ENCODE results near the gene AMH. TPM values are rescaled to one million over a fixed set of nuclear protein-coding genes. Genes with fewer than 3 reads are reported as not detected.

AMH gene
- total and polyA plus RNA-seq, 2 donors (not counting 1 experiment from before 2014, with no cell fraction given), result 0.03 to 0.33 TPM

DNA sequence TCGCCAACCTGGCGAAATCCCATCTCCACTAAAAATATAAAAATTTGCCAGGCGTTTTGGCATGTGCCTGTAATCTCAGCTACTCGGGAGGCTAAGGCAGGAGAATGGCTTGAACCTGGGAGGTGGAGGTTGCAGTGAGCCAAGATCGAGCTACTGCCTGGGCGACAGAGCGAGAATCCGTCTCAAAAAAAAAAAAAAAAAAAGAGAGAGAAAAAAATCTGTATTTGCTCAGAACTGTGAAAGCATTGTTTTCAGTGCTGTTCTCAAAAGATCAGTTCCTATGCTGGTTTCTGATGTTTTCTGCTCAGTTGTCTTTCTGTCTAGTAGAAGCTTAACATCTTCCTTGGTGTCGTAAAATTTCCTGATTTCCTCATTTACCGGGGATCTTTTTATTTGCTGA, 9.9 kb upstream of the AMH start:
- Histone ChIP-seq H2AFZ (ENCODE audit: low read length) (no peak overlapping the region), H3K9me3 (ENCODE audit: control insufficient read depth, insufficient read depth, low read depth, low read length) (no peaks in the 10 kb centered on the region), H3K27ac (ENCODE audit: insufficient read depth, low read length) (peak overlapping the region; percentile 48), H4K20me1 (ENCODE audit: control insufficient read depth, extremely low read depth, insufficient read depth, low read length) (peaks cover 4% of the 10 kb centered on the region), H3K4me1 (ENCODE audit: control insufficient read depth, extremely low read depth, insufficient read depth, low read length) (peaks cover 11% of the 10 kb centered on the region), H3K36me3 (ENCODE audit: control insufficient read depth, insufficient read depth, low read length) (peaks cover 14% of the 10 kb centered on the region), H3K4me2 (ENCODE audit: extremely low read depth, insufficient read depth, low read length) (peak overlapping the region; percentile 93), H3K79me2 (ENCODE audit: control insufficient read depth, insufficient read depth, low read length) (peaks cover 89% of the 10 kb centered on the region), H3K4me3 (replicated peaks in 1 of 4; ENCODE audit: control extremely low read depth in 1 of 4, insufficient read depth in 1 of 4, low read depth in 3 of 4, low read length in 4 of 4) (peak overlapping the region; percentile 60 to 77 (median 68)), H3K27me3 (ENCODE audit: control insufficient read depth, insufficient read depth, low read length) (no peaks in the 10 kb centered on the region), H3K9ac (ENCODE audit: insufficient read depth, low read length) (no peak overlapping the region)
- DNase-seq (ENCODE audit: low read depth in 2 of 2), result no peak
- TF ChIP-seq EZH2 (IDR thresholded peaks at IDR 0.05; ENCODE audit: low read length, missing control alignments) (no peak), CTCF (conservative IDR thresholded peaks at IDR 0.05 in 1 of 2, IDR thresholded peaks at IDR 0.05 in 1 of 2; ENCODE audit: low read depth in 1 of 2, low read length in 2 of 2) (no peak)

GRCh38 chr19:2239771-2240770, 9.1 kb upstream of the AMH start:
- Histone ChIP-seq H3K9me3 (ENCODE audit: control insufficient read depth, insufficient read depth, low read depth, low read length) (no peaks in the 10 kb centered on the region), H4K20me1 (ENCODE audit: control insufficient read depth, extremely low read depth, insufficient read depth, low read length) (peaks cover 4% of the 10 kb centered on the region), H2AFZ (ENCODE audit: low read length) (no peak overlapping the region), H3K36me3 (ENCODE audit: control insufficient read depth, insufficient read depth, low read length) (peaks cover 19% of the 10 kb centered on the region), H3K9ac (ENCODE audit: insufficient read depth, low read length) (peak overlapping the region; percentile 55), H3K4me2 (ENCODE audit: extremely low read depth, insufficient read depth, low read length) (peak overlapping the region; percentile 93), H3K4me1 (ENCODE audit: control insufficient read depth, extremely low read depth, insufficient read depth, low read length) (peaks cover 11% of the 10 kb centered on the region), H3K27ac (ENCODE audit: insufficient read depth, low read length) (peak overlapping the region; percentile 48), H3K4me3 (replicated peaks in 1 of 4; ENCODE audit: control extremely low read depth in 1 of 4, insufficient read depth in 1 of 4, low read depth in 3 of 4, low read length in 4 of 4) (peak overlapping the region; percentile 60 to 77 (median 68)), H3K27me3 (ENCODE audit: control insufficient read depth, insufficient read depth, low read length) (no peaks in the 10 kb centered on the region), H3K79me2 (ENCODE audit: control insufficient read depth, insufficient read depth, low read length) (peaks cover 83% of the 10 kb centered on the region)
- no peak for TF ChIP-seq EZH2 (IDR thresholded peaks at IDR 0.05; ENCODE audit: low read length, missing control alignments)
- peak; percentile 43 to 65 for DNase-seq (ENCODE audit: low read depth in 2 of 2)

DNA sequence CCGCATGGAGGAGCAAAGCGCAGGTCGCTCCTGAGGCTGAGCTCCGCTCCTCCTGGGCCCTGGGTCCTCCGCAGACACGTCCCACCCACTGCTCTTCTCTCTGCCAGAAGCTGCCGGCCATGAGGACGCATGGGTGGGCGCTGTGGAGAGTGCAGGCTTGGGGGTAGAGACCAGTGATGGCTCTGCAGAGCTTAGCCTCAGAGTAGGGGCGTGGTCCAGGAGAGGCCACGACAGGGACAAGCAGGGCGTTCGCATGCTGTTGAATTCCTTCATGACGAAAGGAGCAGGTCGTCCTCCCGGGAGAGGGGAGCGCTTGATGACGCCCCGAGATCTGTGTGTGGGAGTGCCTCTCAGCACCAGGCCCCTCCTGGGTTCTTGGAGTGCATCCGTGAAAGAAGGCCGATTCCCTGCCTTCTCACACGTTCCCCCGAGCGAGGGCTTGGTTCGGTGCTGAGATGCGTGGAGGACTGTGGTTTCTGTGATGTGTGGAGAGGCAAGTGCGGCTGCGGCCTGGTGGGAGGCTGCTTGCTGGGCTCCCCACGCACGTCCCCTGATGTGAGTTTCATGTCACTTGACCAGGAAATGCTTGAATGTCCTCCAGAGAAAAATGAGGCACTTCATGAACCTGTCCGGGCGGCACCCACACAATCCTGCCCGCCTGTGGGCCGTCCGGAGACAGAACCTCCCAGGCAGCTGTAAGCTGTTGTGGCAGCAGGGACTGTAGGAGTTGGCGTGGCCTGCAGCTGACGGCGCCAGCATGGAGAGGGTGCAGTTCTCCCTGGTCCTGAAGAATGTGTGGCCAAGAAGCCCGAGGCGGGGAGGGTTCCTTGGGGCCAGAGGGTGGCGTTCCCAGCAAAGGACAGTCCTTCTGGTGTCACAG, 8.0 kb upstream of the AMH start:
- Histone ChIP-seq H3K27ac (ENCODE audit: insufficient read depth, low read length) (peak overlapping the region; percentile 18), H3K27me3 (ENCODE audit: control insufficient read depth, insufficient read depth, low read length) (no peaks in the 10 kb centered on the region), H3K9ac (ENCODE audit: insufficient read depth, low read length) (peak overlapping the region; percentile 8), H3K79me2 (ENCODE audit: control insufficient read depth, insufficient read depth, low read length) (peaks cover 76% of the 10 kb centered on the region), H2AFZ (ENCODE audit: low read length) (no peak overlapping the region), H3K9me3 (ENCODE audit: control insufficient read depth, insufficient read depth, low read depth, low read length) (no peaks in the 10 kb centered on the region), H3K4me3 (replicated peaks in 1 of 4; ENCODE audit: control extremely low read depth in 1 of 4, insufficient read depth in 1 of 4, low read depth in 3 of 4, low read length in 4 of 4) (peak overlapping the region in 3 of 4 experiments; percentile 60 to 77 (median 69)), H3K36me3 (ENCODE audit: control insufficient read depth, insufficient read depth, low read length) (peaks cover 23% of the 10 kb centered on the region), H4K20me1 (ENCODE audit: control insufficient read depth, extremely low read depth, insufficient read depth, low read length) (peaks cover 4% of the 10 kb centered on the region), H3K4me1 (ENCODE audit: control insufficient read depth, extremely low read depth, insufficient read depth, low read length) (peaks cover 11% of the 10 kb centered on the region), H3K4me2 (ENCODE audit: extremely low read depth, insufficient read depth, low read length) (peak overlapping the region; percentile 93)
- TF ChIP-seq EZH2 (IDR thresholded peaks at IDR 0.05; ENCODE audit: low read length, missing control alignments), result no peak
- no peak for TF ChIP-seq CTCF (conservative IDR thresholded peaks at IDR 0.05 in 1 of 2, IDR thresholded peaks at IDR 0.05 in 1 of 2; ENCODE audit: low read depth in 1 of 2, low read length in 2 of 2)
- no peak for DNase-seq (ENCODE audit: low read depth in 2 of 2)

All from fibroblast of lung (primary cell).